GM23248 (cell line): ENCODE measurements around the gene ADGRG1.

Experiments used
- EZH2 ChIP-seq: fragments of 200-600 bp; sonication (generic); IDR thresholded peaks from 2 replicates; pipeline ENCODE4 v1.6.1; 2018; ENCODE audit warnings: antibody characterized with exemption, mild to moderate bottlenecking; ENCODE audit not compliant: insufficient read depth, poor library complexity, severe bottlenecking
- EZH2phosphoT487 ChIP-seq: fragments of 200-600 bp; sonication (generic); IDR thresholded peaks from 2 replicates; pipeline ENCODE4 v1.6.1; 2018; ENCODE audit warnings: antibody characterized with exemption, moderate library complexity, mild to moderate bottlenecking, low read depth; ENCODE audit not compliant: insufficient read depth

- no peak for TF ChIP-seq EZH2phosphoT487
- TF ChIP-seq EZH2, result no peak
These were observed 10.0 kb downstream of the ADGRG1 start for GRCh38 chr16:57638381-57638780.
